ENCODE results near the gene DOCK3. TPM values are rescaled to one million over a fixed set of nuclear protein-coding genes. Genes with fewer than 3 reads are reported as not detected.

DOCK3 gene
- total and polyA plus RNA-seq, 2 donors (not counting 3 experiments of a cell fraction or from before 2014, with no cell fraction given), result 0.08 to 0.13 TPM

DNA sequence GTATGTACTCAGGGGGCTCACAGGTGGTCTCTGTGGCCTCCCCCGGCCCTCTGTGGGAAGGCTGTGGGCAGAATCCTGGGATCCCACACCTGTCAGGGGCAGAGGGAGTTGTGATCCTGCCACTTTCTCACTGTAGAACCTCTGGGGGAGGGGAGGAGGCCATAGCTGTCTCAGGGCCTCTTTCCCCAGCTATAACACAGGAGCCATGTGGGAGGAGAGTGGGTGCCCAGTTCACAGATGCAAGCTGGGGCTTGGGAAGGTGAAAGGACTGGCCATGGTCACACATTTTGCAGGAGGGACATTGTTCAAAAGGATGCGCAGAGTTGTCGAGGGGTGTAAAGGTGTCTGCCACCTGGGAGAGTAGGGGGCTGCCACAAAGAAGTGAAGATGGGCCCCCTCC, 46.1 kb upstream of the DOCK3 start:
- H3K79me2 ChIP-seq (ENCODE audit: control insufficient read depth, insufficient read depth, low read length), result no peaks in the 10 kb centered on the region
- no peak overlapping the region for H3K4me3 ChIP-seq (replicated peaks in 1 of 3; ENCODE audit: insufficient read depth in 1 of 3, low read depth in 1 of 3, low read length in 3 of 3)
- dilution Hi-C loops (cut with MboI; ENCODE audit: extremely low pct_ligation_motif_present, low sequenced_read_pairs) (no loop called here), intact Hi-C loops (cut with micrococcal nuclease) (no loop called here)
- H2AFZ ChIP-seq (ENCODE audit: low read depth, low read length), result no peak overlapping the region
- POLR2A ChIA-PET, result no interaction called here
- no peaks in the 10 kb centered on the region for H3K36me3 ChIP-seq (ENCODE audit: control insufficient read depth in 2 of 2, extremely low read depth in 1 of 2, insufficient read depth in 2 of 2, low read length in 2 of 2)
- H4K20me1 ChIP-seq (replicated peaks; ENCODE audit: control insufficient read depth, extremely low read depth, insufficient read depth, low read length), result no peaks in the 10 kb centered on the region
- H3K9me3 ChIP-seq (replicated peaks; ENCODE audit: control insufficient read depth, insufficient read depth, low read length), result no peaks in the 10 kb centered on the region
- BruUV-seq (replicated peaks), result no TSS peak
- H3K27me3 ChIP-seq (ENCODE audit: control insufficient read depth in 2 of 2, insufficient read depth in 2 of 2, low read length in 2 of 2), result no peaks in the 10 kb centered on the region
- FAIRE-seq, result no peak
- H3K9me1 ChIP-seq (replicated peaks; ENCODE audit: control insufficient read depth, extremely low read depth, insufficient read depth, low read length), result no peaks in the 10 kb centered on the region
- H3K27ac ChIP-seq (ENCODE audit: insufficient read depth, low read depth, low read length), result no peak overlapping the region
- TF ChIP-seq POLR2AphosphoS5 (IDR thresholded peaks at IDR 0.05; ENCODE audit: insufficient read depth, low read depth, low read length) (no peak), MAX (IDR thresholded peaks at IDR 0.05; ENCODE audit: insufficient read depth, insufficient read length) (no peak), EZH2 (IDR thresholded peaks at IDR 0.05; ENCODE audit: borderline replicate concordance, low read depth, low read length, severe bottlenecking) (no peak), FOS (IDR thresholded peaks at IDR 0.05; ENCODE audit: borderline replicate concordance, insufficient read depth, low read length) (no peak), MYC (IDR thresholded peaks at IDR 0.05; ENCODE audit: low read depth, low read length) (no peak), POLR2A (IDR thresholded peaks at IDR 0.05; ENCODE audit: low read depth, low read length) (no peak), GATA2 (IDR thresholded peaks at IDR 0.05; ENCODE audit: insufficient read depth, insufficient read length, low read depth, low read length) (no peak), JUN (IDR thresholded peaks at IDR 0.05; ENCODE audit: borderline replicate concordance, insufficient read depth, insufficient read length, low read depth) (no peak)
- TF ChIP-seq, protein P1, sequence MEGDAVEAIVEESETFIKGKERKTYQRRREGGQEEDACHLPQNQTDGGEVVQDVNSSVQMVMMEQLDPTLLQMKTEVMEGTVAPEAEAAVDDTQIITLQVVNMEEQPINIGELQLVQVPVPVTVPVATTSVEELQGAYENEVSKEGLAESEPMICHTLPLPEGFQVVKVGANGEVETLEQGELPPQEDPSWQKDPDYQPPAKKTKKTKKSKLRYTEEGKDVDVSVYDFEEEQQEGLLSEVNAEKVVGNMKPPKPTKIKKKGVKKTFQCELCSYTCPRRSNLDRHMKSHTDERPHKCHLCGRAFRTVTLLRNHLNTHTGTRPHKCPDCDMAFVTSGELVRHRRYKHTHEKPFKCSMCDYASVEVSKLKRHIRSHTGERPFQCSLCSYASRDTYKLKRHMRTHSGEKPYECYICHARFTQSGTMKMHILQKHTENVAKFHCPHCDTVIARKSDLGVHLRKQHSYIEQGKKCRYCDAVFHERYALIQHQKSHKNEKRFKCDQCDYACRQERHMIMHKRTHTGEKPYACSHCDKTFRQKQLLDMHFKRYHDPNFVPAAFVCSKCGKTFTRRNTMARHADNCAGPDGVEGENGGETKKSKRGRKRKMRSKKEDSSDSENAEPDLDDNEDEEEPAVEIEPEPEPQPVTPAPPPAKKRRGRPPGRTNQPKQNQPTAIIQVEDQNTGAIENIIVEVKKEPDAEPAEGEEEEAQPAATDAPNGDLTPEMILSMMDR (IDR thresholded peaks at IDR 0.05; ENCODE audit: extremely low read depth in 1 of 2, insufficient read depth in 1 of 2, low read depth in 1 of 2, low read length in 2 of 2), result no peak
- H3K9ac ChIP-seq (replicated peaks; ENCODE audit: extremely low read depth, insufficient read depth, low read length), result no peak overlapping the region
- peaks cover 7% of the 10 kb centered on the region for H3K4me1 ChIP-seq (ENCODE audit: control insufficient read depth, extremely low read depth, insufficient read depth, low read length)
- CTCF ChIA-PET, result interaction anchor here (1.1 to 3.2 kb wide), 4 partner anchors 10 to 743 kb away, joined by 3 to 20 read pairs (median 5); partner anchors contain the start of gene MAPKAPK3
- no peak for DNase-seq (ENCODE audit: low read depth, low spot score)
- H3K4me2 ChIP-seq (ENCODE audit: insufficient read depth, low read length), result no peak overlapping the region

Measured in endothelial cell of umbilical vein (primary cell).